GM13977 (cell line): ENCODE results near the gene CENPS.
A peak's percentile ranks its signal among the peaks of the same experiment; 100 is the strongest.

Source experiments
- DNase-seq: peaks from one replicate; pipeline ENCODE4 v3.0.0; 2012; ENCODE audit warnings: low spot score
- in situ Hi-C: fragments of 300-500 bp; cut with MboI; formaldehyde crosslinking; loops from one replicate; pipeline ENCODE4 v1.12.0; 2022; ENCODE audit warnings: low sequenced_read_pairs, low pct_unique_long_range_greater_than_20kb, mixed read lengths, inconsistent platforms; ENCODE audit not compliant: unreplicated experiment
- TF ChIP-seq, protein P1 (sequence below): IDR thresholded peaks from 2 replicates; pipeline ENCODE4 v1.5.1; 2012; ENCODE audit warnings: mild to moderate bottlenecking, control low read depth; ENCODE audit not compliant: insufficient read depth; ENCODE audit errors: extremely low read depth, missing control alignments

CENPS gene

DNA sequence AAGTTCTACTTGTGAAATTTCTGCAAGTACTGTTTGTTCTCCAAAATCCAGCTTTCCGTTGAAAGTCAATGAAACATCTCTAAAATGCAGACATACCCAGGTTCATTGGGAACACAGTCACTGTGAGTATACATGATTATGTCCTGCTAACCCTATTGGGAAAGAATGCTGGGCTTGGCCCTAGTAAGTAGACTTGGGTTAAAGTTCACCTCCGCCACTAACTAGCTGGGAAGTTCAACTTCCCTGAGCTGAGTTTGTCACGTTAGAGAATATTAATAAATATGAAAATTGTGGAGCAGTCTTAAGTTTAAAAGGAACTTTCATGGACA, 41.9 kb upstream of the CENPS start:
- DNase-seq, result no peak

DNA sequence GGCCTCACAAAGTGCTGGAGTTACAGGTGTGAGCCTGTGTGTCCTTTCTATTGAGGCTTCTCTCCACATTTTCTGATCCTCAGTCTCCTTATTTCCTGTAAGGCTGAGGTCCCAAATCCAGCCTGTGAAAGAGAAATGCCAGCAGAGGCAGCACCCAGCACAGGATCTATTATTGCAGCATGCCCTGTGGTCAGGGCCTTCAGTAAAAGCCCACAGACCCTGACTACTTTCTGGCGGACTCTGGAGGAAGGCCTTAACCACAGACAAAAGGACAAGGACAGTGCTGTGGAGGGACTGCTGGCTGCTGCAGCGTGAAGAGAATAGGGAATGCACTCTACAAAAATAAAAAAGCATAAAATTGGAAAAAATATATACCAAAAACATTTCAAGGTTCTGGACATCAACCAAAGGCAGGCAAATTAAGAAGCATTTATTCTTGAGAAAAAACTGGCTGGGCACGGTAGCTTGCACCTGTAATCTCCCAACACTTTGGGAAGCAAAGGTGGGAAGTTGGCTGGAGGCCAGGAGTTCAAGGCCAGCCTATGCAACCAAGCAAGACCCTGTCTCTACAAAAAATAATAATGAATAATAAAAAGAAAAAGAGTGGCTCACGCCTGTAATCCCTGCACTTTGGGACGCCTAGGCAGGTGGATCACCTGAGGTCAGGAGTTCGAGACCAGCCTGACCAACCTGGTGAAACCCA, 40.8 kb upstream of the CENPS start:
- DNase-seq, result no peak
- in situ Hi-C loops, result no loop called here
- TF ChIP-seq, protein P1, sequence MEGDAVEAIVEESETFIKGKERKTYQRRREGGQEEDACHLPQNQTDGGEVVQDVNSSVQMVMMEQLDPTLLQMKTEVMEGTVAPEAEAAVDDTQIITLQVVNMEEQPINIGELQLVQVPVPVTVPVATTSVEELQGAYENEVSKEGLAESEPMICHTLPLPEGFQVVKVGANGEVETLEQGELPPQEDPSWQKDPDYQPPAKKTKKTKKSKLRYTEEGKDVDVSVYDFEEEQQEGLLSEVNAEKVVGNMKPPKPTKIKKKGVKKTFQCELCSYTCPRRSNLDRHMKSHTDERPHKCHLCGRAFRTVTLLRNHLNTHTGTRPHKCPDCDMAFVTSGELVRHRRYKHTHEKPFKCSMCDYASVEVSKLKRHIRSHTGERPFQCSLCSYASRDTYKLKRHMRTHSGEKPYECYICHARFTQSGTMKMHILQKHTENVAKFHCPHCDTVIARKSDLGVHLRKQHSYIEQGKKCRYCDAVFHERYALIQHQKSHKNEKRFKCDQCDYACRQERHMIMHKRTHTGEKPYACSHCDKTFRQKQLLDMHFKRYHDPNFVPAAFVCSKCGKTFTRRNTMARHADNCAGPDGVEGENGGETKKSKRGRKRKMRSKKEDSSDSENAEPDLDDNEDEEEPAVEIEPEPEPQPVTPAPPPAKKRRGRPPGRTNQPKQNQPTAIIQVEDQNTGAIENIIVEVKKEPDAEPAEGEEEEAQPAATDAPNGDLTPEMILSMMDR, result no peak

More for the DNA sequence above, 41.9 kb upstream of the CENPS start:
- in situ Hi-C loops, result no loop called here
- TF ChIP-seq, protein P1, result no peak

DNA sequence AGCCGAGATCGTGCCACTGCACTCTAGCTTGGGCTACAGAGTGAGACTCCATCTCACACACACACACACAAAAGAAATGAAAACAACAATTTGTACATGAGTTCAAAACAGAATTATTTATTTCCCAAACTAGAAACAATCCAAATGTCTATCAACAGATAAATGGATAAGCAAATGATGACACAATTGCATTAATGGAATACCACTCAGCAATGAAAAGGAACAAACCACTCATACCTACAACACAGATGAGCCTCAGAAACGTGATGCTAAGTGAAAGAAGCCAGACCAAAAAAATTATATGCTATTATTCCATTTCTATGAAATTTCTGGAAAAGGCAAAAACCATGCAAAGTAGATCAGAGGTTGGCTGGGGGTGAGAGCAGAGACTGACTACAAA, 33.4 kb upstream of the CENPS start:
- in situ Hi-C loops, result no loop called here
- no peak for DNase-seq
- TF ChIP-seq, protein P1, result no peak

DNA sequence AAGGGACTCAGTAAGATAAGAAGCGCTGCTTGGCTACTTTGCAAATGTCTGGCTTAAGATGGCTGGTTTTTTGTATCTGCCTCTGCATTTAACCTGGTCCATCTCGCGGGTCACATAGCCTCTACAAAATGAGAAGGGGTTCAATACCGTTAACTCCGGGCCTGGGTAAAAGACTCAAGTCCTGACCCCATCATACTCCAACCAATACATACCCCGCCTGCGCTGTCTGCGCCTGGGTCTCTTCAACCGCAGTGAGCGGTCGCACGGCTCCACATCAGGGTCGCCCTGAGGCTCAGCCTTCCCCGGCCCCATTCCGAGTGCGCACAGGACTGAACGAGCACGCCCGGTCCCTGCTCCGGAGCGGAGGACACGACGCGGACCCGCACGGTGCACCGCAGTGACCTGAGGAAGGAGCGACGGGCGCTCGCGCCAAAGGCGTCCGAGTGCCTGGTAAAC, 31.9 kb upstream of the CENPS start:
- in situ Hi-C loops, result no loop called here
- TF ChIP-seq, protein P1, result no peak
- no peak for DNase-seq

DNA sequence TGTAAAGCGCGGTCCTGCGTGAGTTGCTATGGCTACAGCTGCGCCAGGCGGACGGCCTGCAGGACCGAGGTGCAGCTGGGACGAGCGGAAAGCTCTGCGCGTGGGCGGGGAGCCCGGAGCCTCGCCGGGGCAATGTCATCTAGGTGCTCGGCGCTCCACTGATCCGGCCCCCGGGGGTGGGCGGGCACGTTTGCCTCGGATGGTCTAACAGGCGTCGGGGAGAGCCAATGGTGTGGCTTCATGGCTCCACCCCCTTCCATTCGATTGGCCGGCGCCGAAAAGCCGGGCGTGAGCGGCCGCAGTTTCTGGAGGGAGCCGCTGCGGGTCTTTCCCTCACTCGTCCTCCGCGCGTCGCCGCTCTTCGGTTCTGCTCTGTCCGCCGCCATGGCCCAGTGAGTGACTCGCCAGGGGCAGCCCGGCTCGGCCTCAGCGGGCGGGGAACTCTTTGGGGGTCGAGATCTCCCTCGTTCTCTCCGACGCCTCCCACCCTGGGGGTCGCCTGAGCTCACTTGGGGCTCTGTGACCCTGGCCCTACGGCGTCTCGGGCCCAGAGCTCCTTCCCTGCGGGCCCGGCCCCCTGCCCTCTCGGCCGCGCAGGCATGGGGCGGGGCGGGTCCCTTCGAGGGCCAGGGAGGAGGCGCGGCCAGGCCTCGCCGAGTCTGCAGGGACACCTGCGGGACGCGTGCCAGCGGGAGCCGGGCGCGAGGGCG, 31.3 kb upstream of the CENPS start, which contains the start of gene PGD:
TSS of gene PGD (plus strand) at position 331 of the 710 bp plus-strand sequence. CDS start at position 385, 54 bp downstream.
- in situ Hi-C loops, result no loop called here
- DNase-seq, result peak; percentile 100
- TF ChIP-seq, protein P1, result no peak

DNA sequence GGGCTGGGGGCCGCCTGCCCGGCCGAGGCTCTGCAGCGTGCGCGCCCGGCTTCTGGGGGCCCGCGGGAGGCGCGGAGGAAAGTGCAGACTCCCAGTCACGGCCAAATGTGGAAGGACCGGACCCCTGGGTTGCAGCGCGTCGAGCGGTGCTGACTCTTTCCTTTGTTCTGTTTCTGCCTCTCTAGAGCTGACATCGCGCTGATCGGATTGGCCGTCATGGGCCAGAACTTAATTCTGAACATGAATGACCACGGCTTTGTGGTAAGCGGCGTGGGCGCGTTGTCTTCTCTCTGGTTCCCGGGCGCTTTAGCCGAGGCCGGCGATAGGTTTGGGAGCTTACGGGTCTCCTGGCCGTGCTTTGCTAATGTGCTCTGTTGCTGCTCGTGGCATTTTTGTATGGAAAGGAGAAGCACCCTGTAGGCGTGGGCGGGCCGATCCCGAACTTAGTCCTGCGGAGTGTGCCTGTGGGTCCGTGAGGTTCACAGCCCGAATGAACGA, 30.7 kb upstream of the CENPS start:
- in situ Hi-C loops, result no loop called here
- DNase-seq, result no peak
- TF ChIP-seq, protein P1, result no peak
